Epidermal melanocyte (primary cell): ENCODE data around the gene BOLA2B.
"Not testable (repeated sequence)": the region's sequence is repeated elsewhere in the genome, so short reads cannot be mapped to it uniquely, and the experiment has no call there.

ENCODE experiments used
- DNase-seq: peaks from one replicate; pipeline ENCODE4 v3.0.0; 2011; ENCODE audit warnings: low spot score; ENCODE audit not compliant: insufficient read length

Gene BOLA2B

DNA sequence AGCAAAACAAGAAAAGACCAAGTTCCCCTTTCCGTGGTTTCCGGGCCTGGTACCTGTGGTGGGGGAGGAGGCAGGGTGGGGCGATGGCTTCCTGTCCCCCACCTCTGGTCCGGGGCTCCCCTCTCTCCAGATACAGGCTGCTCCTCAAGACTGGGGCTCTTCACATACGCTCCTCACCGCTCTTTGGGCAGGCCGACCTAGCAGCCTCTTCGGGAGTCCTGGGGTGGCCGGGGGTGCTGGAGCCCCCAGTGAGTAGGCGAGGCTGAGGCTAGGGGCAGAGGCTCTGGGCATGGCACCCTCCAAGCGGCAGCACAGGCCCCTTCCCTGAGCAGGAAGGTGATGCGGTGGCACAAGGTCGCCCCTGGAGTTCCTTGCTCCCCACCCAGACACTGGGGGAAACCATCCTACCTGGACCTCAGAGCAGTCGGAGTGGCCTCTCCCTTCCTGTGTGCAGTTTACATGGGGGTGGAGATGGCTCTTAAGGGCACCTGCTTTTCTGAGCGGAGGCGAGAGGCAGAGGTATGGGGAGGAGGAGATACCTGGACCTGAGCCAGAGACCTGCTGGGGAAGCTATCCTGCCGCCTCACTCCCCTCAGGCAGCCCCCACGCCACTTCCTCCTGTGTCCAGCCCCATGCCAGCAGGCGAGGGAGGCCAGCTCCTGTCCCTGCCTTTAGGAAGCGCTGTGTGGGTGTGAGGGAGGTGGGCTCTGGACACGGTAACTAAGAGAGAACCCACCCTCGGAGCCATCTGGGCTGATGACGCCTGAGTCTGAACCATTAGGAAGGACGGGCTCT is 9.2 kb downstream of the BOLA2B start:
- DNase-seq = no peak

DNA sequence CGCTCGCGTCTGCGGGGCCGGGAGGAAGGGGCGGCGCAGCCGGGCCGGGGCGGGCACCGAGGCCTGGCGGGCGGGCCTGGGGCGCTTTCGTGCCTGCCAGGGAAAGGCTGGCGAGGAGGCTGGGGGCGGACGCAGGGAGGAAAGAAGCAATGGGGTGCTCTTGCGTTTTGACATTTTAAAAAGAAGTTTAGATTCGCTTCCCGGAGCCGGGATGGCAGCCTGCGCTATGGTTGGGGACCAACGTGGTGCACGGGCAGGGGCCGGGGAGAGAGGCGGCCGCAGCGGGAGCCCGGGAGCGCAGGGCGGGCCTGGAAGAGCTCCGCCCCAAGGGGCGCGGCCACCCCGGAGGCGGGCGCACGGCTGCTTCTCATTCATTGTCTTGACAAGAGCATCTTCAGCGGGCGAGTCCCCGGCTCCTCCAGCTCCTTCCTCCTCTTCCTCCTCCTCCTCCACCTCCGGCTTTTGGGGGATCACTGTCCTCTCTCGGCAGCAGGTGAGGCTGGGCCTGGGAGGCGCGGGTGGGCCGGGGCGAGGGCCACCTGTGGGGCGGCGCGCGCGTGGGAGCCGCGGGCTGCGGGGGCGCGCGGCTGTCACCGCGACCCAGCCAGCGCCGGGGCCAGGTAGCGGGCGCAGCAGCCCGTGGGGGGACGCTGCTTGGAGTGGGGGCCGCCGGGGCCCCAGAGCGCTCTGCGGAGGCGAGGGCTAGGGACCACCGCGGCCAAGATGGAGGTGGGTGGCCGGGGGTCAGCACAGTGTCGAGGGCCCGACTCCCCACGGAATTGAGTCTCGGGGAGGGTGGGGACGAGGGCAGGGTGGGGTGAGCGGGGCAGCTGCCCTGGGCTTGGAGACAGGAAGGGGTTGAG is 10.0 kb downstream of the BOLA2B start, which contains the start of gene CORO1A:
Gene CORO1A, plus strand, starts transcription at position 370 of the 863 bp plus-strand sequence. CDS start 1,608 bp downstream, outside the sequence.
- peak; percentile 74 for DNase-seq

DNA sequence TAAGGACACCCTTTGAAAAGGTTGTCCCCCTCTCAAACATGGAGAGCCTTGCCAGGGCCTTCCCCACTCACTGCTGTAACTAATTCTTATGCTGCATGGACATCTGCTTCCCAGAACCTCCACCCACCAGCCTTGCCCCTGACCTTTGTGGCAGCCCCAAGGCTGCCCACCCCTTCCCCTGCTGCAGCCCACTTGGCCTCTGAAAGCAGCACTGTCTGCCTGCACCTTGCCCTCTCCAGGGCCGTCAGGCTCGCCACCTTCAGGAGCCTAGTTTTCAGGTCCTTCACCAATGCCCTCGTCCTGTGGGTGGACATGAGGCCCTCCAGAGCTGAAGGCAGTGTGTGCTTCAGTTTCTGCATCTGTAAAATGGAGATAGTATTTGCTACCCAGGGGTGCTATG is 12.7 kb downstream of the BOLA2B start:
- DNase-seq = no peak

DNA sequence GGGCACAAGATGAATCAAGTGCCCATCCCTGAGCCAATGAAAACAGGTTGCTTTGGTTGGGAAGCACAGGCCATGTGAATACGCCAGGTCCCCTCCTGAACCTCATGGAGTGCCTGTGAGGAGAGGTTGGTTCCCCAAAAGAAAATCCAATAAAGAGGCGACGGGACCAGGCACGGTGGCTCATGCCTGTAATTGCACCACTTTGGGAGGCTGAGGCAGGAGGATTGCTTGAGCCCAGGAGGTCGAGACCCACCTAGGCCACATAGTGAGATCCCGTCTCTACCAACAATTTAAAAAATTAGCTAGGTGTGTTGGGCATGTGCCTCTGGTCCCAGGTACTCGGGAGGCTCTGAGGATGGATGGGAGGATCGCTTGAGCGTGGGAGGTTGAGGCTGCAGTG is 13.5 kb downstream of the BOLA2B start:
- DNase-seq = no peak

DNA sequence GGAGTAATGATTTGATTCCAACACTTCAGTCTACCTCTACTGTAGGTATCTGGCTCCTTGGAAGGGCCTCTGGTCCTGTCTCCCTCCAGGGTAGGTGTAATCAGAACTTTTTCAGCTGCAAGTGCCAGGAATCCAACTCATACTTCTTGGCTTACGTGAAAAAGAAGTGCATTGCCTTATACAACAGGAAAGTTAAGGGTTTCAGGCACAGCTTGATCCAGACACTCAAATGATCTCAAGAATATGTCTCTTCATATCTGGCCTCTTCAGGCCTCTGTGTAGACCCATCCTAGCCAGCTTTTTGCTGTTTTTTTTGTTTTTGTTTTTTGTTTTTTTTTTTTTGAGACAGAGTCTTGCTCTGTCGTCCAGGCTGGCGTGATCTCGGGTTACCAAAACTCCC is 14.3 kb downstream of the BOLA2B start:
- no peak for DNase-seq

DNA sequence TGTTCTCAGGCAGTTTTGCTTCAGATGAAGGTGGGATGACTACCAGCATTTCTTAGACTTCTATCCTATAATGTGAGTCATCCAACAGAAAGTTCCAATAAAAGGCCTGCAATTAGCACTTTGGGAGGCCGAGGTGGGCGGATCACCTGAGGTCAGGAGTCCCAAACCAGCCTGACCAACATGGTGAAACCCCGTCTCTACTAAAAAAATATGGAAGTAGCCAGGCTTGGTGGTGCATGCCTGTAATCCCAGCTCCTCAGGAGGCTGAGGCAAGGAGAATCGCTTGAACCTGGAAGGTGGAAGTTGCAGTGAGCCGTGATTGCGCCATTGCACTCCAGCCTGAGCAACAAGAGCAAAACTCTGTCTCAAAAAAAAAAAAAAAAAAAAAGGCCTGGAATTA is 16.6 kb downstream of the BOLA2B start:
- not testable (repeated sequence) for DNase-seq

DNA sequence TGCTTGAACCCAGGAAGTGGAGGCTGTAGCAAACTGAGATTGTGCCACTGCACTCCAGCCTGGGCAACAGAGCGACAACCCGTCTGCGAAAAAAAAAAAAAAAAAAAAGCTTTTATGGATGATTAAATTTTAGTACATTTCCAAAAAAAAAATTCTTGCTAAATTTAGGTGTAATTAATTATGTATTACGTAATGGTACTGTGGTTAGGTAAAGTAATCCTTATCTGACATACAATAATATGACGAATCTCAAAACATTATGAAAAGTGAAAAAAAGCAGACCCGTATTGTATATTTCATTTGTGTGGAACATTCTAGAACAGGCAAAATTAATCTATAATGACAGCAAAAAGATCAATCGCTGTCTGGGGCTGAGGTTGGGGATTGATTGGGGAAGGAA is 20.4 kb downstream of the BOLA2B start:
- no peak for DNase-seq

DNA sequence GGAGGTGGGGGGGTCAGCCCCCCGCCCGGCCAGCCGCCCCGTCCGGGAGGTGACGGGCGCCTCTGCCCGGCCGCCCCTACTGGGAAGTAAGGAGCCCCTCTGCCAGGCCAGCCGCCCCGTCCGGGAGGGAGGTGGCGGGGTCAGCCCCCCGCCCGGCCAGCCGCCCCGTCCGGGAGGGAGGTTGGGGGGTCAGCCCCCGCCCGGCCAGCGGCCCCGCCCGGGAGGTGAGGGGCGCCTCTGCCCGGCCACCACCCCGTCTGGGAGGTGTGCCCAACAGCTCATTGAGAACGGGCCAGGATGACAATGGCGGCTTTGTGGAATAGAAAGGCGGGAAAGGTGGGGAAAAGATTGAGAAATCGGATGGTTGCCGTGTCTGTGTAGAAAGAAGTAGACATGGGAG is 23.3 kb downstream of the BOLA2B start:
- DNase-seq = not testable (repeated sequence)

DNA sequence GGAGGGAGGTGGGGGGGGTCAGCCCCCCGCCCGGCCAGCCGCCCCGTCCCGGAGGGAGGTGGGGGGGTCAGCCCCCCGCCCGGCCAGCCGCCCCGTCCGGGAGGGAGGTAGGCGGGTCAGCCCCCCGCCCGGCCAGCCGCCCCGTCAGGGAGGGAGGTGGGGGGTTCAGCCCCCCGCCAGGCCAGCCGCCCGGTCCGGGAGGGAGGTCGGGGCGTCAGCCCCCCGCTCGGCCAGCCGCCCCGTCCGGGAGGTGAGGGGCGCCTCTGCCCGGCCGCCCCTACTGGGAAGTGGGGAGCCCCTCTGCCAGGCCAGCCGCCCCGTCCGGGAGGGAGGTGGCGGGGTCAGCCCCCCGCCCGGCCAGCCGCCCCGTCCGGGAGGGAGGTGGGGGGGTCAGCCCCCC is 24.1 kb downstream of the BOLA2B start:
- DNase-seq = not testable (repeated sequence)

DNA sequence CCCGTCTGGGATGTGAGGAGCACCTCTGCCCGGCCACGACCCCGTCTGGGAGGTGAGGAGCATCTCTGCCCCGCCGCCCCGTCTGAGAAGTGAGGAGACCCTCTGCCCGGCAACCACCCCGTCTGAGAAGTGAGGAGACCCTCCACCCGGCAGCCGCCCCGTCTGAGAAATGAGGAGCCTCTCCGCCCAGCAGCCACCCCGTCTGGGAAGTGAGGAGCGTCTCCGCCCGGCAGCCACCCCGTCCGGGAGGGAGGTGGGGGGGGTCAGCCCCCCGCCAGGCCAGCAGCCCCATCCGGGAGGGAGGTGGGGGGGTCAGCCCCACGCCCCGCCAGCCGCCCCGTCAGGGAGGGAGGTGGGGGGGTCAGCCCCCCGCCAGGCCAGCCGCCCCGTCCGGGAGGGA is 24.7 kb downstream of the BOLA2B start:
- DNase-seq = not testable (repeated sequence)

DNA sequence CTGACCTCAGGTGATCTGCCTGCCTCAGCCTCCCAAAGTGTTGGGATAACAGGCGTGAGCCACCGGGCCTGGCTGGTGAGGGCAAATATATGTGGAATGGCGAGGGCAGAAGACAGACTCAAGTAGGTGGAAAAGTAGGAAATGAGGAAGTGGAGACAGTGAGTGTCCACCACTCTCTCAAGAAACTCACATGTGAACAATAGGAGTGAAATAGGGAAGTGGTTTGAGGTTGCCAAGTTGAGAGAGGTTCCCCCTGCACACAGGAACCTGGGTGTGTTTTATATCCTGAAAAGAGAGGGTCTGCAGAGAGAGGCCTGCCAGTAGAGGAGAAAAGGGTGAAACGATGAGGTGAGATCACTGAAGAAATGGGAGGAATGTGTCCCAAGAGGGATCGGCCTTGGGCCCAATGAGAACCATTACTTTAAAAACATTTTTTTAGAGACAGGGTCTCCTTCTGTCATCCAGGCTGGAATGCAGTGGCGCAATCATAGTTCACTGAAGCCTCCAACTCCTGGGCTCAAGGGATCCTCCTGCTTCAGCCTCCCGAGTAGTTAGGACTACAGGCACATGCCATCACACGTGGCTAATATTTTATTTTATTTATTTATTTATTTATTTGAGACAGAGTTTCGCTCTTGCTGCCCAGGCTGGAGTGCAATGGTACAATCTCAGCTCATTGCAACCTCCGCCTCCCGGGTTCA is 27.1 kb downstream of the BOLA2B start:
- DNase-seq = no peak

DNA sequence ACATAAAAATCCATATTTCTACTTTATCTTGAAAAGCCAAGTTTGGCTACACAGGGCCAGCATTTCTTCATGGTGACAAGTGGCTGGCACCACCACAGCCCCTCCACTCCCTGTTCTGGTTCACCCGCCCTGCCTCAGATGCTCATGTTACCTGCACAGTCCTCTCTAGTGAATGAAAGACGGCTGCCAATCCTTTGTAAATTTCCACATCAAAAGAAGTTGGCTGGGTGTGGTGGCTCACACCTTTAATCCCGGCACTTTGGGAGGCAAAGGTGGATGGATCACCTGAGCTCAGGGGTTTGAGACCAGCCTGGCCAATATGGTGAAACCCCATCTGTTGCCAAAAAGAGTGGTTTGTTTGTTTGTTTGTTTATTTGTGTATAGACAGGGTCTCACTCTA is 29.9 kb downstream of the BOLA2B start:
- no peak for DNase-seq

DNA sequence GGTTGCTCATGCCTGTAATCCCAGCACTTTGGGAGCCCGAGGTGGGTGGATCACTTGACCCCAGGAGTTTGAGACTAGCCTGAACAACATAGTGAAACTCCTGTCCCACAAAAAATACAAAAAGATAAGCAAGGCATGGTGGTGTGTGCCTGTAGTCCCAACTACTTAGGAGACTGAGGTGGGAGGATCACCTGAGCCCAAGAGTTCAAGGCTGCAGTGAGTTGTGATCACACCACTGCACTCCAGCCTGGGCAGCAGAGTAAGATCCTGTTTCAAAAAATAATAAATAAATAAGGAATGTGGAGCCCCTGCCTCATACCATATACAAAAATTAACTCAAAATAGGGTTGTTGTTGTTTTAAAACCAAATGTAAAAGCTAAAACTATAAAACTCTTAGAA is 36.3 kb downstream of the BOLA2B start:
- DNase-seq = no peak

DNA sequence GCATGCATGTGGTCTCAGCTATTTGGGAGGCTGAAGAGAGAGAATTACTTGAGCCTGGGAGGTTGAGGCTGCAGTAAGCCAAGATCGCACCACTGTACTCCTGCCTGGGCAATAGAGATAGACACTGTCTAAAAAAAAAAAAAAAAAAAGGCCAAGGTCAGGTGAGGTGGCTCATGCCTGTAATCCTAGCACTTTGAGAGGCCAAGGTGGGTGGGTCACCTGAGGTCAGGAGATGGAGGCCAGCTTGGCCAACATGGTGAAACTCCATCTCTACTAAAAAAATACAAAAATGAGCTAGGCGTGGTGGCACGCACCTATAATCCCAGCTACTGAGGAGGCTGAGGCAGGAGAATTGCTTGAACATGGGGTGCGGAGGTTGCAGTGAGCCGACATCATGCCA is 38.3 kb downstream of the BOLA2B start:
- DNase-seq = no peak

DNA sequence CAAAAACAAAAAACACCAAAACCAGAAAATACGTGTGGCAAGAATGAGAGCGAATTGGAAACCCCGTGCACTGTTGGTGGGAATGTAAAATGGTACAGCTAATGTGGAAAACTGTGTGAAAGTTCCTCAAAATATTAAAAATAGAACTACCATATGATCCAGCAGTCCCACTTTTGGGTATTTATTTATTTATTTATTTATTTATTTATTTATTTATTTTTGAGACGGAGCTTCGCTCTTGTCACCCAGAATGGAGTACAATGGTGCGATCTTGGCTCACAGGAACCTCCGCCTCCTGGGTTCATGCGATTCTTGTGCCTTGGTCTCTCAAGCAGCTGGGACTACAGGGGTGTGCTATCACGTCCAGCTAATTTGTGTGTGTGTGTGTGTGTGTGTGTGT is 40.9 kb downstream of the BOLA2B start:
- no peak for DNase-seq

DNA sequence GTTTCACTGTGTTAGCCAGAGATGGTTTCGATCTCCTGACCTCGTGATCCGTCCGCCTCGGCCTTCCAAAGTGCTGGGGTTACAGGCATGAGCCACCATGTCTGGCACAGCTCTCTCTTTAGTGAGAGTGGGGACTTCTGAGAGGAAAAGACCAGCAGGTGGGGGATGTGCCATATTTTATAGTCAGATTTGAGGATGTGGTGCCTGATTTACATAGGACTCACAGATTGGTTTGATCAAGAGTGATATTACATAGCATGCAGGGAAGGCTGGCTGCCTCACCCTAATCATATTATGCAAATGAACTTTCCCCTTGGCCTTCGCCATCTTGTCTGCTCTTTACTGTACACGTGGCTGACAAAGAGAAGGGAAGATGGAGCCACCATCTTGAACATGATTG is 42.4 kb downstream of the BOLA2B start:
- no peak for DNase-seq

DNA sequence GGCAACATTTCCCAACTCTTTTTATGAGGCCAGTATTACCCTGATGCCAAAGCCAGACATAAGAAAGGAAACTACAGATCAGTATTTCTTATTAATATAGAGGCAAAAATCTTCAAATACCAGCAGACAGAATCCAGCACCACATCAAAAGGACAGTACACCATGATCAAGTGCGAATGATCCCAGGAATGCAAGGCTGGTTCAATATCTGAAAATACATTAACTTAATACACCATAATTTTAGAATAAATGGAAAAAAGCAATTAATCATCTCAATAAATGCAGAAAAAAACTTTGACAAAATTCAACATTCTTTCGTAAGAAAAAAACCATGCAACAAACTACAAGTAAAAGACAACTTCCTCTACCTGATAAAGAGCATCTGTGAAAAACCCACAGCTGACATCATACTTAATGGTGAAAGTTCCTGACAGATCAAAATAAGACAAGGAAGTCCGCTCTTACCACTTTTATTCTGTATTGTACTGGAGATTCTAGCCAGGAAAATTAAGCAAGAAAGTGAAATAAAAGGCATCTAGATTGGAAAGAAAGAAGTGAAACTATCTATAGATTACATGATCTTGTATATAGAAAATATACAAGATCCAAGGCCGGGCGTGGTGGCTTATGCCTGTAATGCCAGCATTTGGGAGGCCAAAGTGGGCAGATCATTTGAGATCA is 44.1 kb downstream of the BOLA2B start:
- no peak for DNase-seq

DNA sequence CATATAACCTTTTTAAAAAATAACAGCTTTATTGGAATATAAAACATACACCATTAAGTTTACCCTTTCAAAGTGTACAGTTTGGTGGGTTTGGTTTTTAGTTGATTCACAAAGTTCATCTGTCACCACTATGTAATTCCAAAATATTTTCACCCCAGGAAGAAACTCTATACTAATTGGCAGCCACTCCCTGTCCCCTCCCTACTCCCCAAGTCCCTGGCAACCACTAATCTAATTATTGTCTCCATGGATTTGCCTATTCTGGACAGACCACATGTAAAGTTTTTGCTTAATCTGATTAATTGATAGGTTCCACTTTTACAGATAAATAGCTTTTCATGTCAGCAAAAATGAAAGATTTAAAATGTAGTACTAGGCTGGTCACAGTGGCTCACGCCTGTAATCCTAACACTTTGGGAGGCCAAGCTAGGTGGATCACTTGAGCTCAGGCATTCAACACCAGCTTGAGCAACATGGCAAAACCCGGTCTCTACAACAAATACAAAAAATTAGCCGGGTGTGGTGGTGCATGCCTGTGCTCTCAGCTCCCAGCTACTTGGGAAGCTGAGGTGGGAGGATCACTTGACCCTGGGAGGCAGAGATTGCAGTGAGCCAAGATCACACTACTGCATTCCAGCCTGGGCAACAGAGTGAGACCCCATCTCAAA is 45.5 kb downstream of the BOLA2B start:
- DNase-seq = no peak

DNA sequence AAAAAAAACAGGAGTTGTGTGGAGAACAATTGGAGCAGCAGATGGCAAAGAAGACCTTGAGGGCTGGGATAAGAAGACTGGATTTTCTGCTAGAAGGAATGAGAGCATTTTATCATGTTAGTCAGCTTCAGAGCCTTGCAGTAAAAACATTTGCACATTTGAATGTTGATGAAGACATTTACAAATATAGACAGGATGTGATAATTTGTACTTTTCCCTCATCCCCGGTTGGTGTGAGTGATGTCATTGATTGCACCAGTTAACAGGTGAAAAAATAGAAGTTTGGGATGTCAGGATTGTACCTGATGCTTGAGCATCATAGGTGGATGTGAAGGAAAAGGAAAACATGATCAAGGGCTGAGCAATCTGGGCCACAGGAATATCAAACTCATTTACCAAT is 47.8 kb downstream of the BOLA2B start:
- no peak for DNase-seq

DNA sequence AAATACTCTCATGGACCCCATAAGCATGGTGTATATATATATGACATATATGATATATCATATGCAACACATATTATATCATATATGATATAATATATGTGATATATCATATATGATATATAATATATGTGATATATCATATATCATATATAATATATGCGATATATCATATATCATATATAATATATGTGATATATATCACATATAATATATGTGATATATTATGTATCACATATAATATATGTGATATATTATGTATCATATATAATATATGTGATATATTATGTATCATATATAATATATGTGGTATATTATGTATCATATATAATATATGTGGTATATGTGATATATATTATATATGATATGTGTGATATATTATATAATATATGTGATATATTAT is 48.5 kb downstream of the BOLA2B start:
- no peak for DNase-seq

DNA sequence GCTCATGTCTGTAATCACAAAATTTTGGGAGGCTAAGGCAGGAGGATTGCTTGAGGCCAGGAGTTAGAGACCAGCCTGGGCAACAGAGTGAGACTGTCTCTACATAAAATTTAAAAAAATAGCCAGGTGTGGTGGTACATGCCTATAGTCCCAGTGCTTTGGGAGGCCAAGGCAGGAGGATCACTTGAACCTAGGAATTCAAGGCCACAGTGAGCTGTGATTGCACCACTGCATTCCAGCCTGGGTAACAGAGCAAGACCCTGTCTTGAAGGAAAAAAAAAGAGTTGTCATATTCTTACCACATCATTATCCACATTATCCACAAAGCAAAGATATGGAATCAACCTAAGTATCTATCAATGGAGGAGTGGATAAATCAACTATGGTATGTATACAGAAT is 49.4 kb downstream of the BOLA2B start:
- no peak for DNase-seq
